HG02571 (cell line): ENCODE results near the gene GLT6D1.

Experiments
- ATAC-seq: cut with Tn5 transposase; IDR thresholded peaks from one replicate; pipeline ENCODE4 v1.9.1; 2021; ENCODE audit warnings: mild to moderate bottlenecking, moderate library complexity; ENCODE audit not compliant: unreplicated experiment

GLT6D1 gene

DNA sequence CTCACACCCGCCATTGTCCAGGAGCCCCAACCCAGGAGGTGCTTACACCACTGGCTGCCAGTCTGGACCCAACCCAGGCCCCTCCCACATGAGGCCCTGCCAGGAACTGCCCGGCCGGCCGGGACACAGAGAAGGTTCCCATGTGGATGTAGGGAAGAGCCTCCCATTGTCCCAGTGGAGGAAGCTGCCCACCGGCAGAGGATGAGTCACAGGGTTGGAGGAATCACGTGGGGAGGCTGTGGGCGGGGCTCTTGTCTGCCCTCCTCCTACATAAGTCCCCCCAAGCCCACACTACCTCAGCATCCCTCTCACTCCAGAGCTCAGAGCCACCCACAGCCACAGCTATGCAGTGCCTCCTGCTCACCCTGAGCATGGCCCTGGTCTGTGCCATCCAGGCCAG, 51.7 kb downstream of the GLT6D1 start:
- ATAC-seq = no peak

DNA sequence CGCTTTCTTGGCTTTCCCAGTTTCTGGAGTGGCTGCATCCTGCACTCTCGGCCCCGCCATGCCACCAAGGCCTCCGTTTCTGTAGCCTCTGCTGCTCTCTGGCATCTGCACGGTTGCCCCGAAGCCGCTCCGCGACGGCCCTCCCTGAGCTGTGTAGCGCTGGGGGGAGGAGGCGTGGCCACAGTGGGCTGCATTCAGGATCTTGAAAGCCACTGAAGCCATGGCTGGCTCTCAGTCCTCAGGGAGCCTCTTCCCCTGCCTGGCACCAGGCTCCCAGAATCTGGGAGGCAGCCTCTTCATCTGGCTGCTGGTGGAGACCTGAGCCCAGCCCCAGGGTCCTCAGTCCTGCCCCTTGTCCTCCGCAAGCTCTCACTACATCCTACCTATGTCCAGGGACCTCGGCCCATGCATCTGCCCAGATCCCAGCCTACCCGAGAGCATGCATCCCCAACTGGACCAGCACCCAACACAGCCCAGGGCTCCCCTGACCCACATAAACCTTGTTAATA, 52.7 kb downstream of the GLT6D1 start:
- no peak for ATAC-seq

DNA sequence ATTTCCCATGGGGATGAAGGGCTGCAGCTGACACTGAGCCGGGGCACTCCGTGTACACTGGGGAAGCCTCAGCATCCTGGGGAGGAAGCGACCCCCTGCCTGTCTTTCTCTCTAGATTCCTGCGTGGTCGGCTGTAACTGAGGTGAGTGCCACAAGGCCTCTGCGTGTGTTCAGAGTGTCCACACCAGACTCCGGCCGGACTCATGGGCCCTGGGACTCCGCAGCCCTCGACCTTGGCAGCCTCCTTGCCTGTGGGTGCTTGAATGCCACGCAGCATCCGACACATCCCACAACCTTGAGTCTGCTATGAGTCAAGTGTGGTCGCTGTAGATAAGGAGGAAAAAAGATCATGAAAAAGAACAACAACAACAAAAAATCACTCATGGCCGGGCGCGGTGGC, 54.4 kb downstream of the GLT6D1 start:
- no peak for ATAC-seq

DNA sequence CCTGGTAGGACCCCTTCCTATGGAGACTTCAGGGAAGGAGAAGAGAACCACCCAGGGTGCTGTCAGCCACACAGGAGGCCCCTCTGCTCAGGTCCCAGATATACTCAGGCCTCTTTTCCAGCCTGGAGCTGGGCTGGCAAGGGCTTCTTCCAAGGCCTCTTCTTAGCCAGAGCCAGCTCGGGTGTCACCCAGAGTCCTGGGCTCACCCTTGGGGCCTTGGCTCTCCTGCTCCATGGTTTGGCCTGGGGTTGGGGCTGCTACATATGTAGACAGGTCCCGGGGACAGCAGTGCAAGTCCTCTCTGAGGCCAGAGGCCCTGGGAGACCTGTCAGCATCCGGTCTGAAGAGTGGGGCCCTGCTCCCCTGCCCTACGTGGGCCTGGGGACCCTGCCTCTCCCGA, 55.0 kb downstream of the GLT6D1 start:
- no peak for ATAC-seq

DNA sequence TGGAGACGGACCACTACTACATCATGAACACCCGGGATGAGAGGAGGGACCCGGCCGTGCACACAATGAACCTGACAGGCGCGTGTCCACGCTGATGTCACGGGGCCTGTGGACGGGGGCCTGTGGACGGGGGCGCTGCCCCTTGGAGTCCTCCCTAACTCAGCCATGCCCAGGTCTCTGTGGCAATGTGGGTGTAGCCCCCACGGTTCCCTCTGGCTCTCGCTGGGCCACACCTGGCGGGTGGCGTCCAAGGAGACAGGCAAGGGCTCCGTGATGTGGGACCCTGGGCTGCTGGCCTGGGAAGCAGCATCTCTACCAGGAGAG, 55.7 kb downstream of the GLT6D1 start:
- ATAC-seq = no peak

DNA sequence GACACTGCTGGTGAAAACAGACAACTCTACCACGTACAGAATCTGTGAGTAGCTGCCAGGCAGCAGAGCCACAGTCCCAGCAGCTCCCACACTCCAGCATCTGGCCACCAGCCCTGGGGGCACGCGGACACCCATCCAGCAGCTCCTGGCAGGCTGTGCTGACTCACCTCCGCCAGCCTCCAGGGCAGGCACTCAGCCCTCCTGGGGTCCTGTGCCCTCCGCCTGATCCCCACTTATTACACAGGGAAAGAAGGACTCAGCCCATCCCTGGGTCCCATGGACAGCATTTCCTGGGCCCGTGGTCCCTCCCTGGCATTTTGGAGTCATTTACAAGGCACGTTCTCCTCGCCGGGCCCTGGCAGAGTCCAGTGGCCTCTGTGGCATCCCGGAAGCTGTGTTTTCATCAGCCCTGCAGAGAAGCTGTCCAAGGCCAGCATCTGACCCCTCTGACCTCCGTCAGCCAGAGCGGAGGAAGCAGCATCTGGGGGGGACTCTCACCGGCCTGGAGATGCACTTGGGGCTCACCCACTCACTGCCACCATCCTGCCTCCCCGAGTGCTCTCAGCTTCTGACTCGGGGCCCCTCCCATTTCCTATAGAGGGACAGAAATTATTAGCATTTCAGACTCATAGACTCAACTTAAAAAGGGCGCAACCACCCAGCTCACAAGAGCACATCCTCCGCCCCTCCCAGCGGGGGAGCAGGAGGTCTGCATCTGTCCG, 56.2 kb downstream of the GLT6D1 start:
- no peak for ATAC-seq

DNA sequence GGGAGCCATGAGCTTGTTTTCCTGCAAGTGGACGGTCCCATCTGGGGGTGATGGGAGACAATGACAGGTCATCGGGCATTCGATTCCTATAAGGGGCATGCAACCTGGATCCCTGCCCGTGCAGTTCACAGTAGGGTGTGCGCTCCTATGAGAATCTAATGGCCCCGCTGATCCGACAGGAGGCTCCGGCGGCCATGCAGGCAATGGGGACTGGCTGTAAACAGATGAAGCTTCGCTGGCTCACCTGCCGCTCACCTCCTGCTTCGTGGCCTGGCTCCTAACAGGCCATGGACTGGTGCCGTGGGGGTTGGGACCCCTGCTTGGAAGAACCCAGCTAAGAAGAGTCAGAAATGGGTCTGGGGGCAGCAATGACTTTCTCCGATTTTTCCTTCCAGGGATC, 56.8 kb downstream of the GLT6D1 start:
- no peak for ATAC-seq

DNA sequence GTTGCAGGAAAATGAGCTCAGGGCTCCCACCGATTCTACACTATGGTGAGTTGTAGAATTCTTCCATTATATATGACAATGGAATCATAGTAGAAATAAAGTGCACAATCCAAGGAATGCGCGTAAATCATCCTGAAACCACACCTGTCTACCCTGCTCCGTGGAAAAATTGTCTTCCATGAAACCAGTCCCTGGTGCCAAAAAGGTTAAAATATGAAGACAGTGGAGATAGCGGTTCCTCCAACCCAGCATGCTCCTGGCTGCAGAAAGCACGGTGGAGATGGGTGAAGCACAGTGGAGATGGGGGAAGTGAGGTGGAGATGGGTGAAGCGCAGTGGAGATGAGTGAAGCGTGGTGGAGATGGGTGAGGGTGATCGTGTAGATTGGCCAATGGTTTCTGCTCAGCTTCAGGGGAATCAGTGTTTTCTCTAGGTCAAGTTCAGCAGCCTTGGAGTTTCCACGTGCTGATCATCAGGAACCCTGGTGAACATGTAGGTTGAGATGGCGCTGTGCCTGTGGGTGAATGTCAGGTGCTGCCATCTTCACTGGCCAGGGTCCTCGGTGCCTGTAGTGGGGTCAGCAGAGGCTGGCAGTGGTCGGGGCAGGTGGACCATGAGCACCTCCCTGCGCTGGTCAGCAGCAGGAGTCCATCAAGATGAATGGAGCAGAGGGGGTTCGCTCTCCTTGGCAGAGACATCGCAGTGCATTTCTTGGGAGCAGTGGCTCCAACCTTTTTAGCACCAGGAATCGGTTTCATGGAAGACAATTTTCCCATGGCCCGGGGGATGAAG, 57.5 kb downstream of the GLT6D1 start:
- ATAC-seq = no peak

DNA sequence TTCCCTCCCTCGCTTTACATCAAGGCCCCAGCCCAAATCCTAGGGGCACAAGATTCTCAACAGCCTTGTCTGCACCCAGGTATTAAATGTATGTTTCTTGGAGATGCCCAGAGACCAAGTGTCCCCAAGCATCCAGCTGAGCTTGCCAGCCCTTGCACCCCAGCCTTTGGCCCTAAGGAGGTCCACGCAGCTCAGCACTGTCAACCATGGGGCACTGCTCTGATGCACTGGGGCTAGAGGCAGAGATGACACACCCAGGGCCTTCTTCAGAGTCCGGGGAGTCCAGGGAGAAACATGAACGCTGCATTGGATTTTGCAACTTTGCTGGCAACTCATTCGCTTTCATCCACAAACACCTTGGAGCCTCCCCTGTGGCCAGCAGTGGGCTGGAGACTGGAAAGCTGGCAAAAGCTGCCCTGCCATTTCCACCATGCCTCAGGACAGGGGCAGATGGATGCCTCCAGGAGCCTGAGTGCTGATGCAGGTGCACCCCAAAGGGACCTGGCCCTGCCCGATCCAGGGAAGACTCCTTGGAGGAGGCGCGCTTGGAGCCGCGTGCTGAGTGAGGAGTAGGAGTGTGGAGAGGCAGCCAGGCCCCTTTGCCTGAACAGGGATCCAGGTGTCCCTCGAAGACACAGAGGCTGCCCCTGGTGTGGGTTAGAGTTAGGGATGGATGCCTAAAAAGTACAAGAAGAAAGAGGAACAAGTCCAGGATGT, 58.5 kb downstream of the GLT6D1 start:
- ATAC-seq = no peak

DNA sequence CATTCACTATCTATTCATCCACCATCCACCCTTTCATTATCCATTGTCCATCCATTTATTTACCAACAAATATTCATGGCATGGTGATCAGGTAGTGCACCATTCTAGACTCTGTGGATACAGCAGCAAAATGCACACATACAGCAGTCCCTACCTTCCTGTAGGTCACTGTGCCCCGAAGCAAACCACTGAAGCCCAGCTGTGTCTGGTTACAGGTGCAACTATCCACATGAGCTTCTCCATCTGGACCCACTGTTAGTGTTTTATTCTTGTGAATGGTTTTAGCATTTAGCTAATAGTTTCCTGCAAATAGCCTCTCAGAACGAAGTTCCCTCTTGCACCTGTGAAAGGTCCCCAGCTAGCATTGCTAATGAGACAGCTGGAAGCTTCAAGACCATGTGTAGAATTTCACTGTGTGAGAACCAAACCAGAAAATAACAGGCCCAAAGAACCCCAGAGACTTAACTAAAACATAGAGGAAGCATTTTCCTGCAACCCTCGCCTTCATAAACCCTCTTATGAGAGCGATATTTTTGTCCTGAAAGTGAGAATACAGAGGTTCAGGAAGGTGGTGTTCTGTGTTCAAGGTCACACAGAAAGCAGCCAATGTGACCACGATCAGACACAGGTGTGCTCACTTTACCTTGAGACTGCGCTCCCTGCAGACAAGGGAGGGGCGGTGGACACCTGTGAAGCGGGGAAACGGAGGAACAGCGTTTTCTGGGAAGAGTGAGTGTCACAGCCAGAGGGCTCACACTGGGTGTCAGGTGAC, 59.3 kb downstream of the GLT6D1 start:
- ATAC-seq = no peak

DNA sequence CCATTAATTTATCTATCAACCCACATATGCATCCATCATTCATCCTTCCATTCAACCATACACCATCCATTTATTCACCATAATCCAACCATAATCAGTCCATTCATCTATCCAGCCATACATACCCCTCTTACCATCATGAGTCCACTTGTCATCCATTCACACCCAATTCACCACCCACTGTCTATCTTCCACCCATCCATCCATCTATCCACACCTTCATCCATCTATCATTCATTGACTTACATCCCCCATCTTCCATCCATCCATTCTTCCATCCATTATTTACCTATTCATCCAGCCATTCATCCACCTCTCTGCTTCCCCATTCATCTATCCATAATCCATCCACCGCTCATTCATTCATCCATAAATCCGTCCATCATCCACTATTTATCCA, 60.0 kb downstream of the GLT6D1 start:
- no peak for ATAC-seq

DNA sequence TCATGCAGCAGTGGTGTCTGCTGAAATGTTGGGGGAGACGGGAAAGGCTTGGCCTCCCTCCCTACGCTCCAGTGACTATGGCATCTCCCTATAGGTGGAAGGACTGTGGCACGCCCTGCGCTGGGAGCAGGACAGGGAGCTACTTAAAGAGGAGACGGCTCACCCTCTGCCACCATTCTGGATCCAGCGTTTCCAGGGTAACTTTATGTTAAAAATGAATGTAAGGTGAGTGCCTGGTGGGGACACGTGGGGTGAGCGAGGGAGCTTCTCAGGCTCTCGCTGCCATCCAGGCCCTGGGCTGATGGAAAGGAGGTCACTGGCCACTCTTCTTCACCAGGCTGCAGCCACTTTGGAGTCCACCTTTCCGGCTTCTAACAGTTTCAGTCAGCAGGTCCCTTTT, 62.1 kb downstream of the GLT6D1 start:
- ATAC-seq = no peak

DNA sequence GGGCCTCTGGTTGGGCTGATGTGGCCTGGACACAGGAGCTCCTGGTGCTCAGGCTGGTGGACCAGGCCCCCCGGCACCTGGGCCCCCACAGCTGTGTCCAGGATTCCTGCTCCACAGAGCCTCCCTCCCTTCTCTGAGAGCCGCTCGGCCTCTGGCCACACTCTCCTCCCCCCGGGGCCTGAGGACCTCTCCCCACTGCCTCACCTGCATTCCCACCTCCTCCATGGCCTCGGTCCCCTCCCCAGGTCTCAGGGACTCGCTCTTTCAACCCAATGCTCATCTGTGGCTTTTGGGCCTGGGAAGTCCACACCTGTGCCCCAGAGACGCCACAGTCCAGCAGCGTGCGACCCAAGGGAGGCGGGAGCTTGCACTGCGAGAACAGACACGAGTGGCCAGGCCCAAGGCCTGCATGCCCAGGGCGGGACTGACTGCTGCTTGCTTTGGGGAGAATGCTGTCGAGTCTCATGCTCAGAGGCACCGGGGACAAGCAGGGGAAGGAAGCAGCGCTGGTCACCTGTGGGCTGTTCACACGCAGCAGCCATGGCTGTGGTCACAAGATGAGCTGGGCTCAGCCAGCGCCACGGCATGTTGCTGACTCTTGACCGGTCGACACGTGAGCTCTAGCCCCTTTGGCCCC, 63.2 kb downstream of the GLT6D1 start:
- ATAC-seq = no peak

DNA sequence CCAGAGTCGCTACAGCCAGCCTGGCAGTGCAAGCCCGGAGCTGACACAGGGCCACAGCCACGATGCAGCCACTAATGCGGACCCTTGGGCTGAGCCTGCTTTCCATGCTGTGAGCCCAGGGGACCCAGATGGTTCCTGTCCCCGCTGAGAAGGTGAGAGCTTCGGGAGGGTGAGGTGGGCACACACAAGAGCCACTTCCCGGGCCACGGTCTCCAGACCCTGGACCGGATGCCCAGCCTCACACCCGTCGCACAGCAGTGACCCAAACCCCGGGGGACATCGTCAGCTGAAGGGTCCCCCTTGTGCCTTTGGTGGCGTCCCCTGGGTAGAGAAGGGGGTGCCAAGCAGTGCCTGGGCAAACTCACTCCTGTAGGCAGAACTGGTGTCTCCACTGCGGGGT, 64.4 kb downstream of the GLT6D1 start:
- ATAC-seq = no peak

DNA sequence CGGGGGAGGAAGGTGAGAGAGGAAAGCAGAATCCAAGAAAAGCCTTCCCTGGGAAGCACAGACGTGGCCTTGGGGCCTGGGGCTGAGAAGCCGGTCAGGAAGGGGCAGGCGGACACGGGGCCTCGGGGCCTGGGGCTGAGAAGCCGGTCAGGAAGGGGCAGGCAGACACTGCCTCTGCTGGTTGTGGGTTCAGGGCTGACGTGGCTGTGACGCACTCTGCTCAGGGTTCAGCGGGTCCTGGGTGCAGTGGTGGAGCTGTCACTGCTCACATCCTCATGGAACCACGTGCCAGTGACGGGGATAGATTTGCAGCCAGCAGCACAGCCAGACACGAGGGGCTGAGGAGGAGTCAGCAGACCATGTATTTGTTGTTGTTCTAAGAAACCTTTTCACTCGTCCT, 65.0 kb downstream of the GLT6D1 start:
- ATAC-seq = no peak
